Spinal cord (tissue), 10 donors: ENCODE results near the gene MACC1. TPM values are rescaled to one million over a fixed set of nuclear protein-coding genes. Genes with fewer than 3 reads are reported as not detected.
"Not testable (repeated sequence)": the region's sequence is repeated elsewhere in the genome, so short reads cannot be mapped to it uniquely, and the experiment has no call there.

Experiments
- DNase-seq, 6 donors: peaks; one replicate each; pipeline versions ENCODE4 v3.0.0 to v3.0.0-alpha.2; 2013 to 2015; ENCODE audit warnings: low spot score in 6 of 6, low read depth in 4 of 6
- H3K27ac ChIP-seq: one replicate; pipeline ENCODE4 v1.5.1; 2013; ENCODE audit warnings: low read depth, low read length, control low read depth
- H3K27me3 ChIP-seq: one replicate; pipeline ENCODE4 v1.6.1; 2013; ENCODE audit warnings: low read length; ENCODE audit not compliant: control insufficient read depth, insufficient read depth
- H3K36me3 ChIP-seq: one replicate; pipeline ENCODE4 v1.6.1; 2013; ENCODE audit warnings: low read length; ENCODE audit not compliant: control insufficient read depth, insufficient read depth
- H3K4me1 ChIP-seq: one replicate; pipeline ENCODE4 v1.6.1; 2013; ENCODE audit warnings: low read length; ENCODE audit not compliant: control insufficient read depth, insufficient read depth
- H3K4me3 ChIP-seq: one replicate; pipeline ENCODE4 v1.5.1; 2013; ENCODE audit warnings: low read depth, low read length, control low read depth
- H3K9me3 ChIP-seq: one replicate; pipeline ENCODE4 v1.6.1; 2013; ENCODE audit warnings: low read length; ENCODE audit not compliant: control insufficient read depth, insufficient read depth
- WGBS: methylation state at CpG from one replicate; pipeline ENCODE4 v1.1.5; 2013; ENCODE audit warnings: missing lambda C conversion rate; ENCODE audit not compliant: insufficient coverage; 5-methylcytosine and 5-hydroxymethylcytosine counted together
- polyA plus RNA-seq, 2 donors: library from polyadenylated mRNA; unstranded; fragments of 120-200 nt; gene quantifications; one replicate each; pipeline ENCODE4 v1.2.1, GENCODE V29; 2013; ENCODE audit not compliant: insufficient read length in 2 of 2
- total RNA-seq, 2 donors: library from RNA; depleted of rRNA in 1 of 2; stranded (reverse); fragments of 120-200 nt in 1 of 2; fragments of >200 nt in 1 of 2; gene quantifications; one replicate each; pipeline versions ENCODE4 v1.2.3 to v1.2.4, GENCODE V29; 2013 to 2014
- donor health status: healthy.

The MACC1 gene
- total and polyA plus RNA-seq, 4 donors = 0.14 to 0.28 (median 0.18) TPM

DNA sequence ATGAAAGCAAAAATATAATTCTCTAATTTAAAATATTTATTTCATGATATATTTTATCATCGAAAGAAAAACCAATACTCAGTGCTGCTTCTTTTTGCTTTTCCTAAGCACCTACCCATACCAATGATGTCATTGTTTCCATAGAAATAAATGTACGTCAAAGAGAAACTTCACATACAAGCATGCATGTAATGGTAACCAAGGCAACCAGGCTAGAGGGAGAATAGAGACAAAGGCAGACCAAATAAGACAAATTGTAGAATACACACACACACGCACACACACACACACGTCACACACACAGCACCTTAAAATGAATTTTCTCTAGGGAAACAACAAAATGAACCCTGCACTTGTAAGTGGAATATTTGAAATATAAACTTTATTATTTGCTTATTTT lies 75.5 kb downstream of the MACC1 start:
- no CpG with 5 or more reads among the region's 4 CpGs for WGBS
- Histone ChIP-seq H3K4me1 (no peaks in the 10 kb centered on the region), H3K27ac (no peak overlapping the region), H3K36me3 (no peaks in the 10 kb centered on the region), H3K9me3 (no peaks in the 10 kb centered on the region), H3K27me3 (no peaks in the 10 kb centered on the region), H3K4me3 (no peak overlapping the region)
- peak in 5 of 6 donors; percentile 72 to 98 (median 83) for DNase-seq

DNA sequence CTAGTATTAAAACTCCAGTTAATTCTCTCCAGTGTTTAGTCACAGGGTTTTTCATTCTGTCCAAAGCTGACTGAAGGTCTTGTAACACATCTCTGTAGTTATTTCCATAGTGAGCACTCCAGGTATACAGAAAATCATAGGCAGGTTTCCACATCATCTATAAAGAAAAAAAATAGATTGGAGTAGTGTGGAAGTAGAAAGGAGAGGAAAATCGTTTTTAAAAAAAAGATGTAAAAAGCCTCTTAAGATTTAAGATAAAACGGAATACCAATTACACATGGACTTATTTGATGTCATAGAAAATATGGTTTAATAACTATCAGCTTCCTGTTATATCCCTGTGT lies 76.2 kb downstream of the MACC1 start:
- no peaks in the 10 kb centered on the region for H3K27me3 ChIP-seq
- H3K4me3 ChIP-seq = no peak overlapping the region
- H3K27ac ChIP-seq = peak overlapping the region; percentile 40
- H3K36me3 ChIP-seq = no peaks in the 10 kb centered on the region
- WGBS = no CpG with 5 or more reads among the region's 2 CpGs
- peak in 2 of 6 donors; percentile 35 to 67 for DNase-seq
- H3K9me3 ChIP-seq = no peaks in the 10 kb centered on the region
- H3K4me1 ChIP-seq = no peaks in the 10 kb centered on the region

DNA sequence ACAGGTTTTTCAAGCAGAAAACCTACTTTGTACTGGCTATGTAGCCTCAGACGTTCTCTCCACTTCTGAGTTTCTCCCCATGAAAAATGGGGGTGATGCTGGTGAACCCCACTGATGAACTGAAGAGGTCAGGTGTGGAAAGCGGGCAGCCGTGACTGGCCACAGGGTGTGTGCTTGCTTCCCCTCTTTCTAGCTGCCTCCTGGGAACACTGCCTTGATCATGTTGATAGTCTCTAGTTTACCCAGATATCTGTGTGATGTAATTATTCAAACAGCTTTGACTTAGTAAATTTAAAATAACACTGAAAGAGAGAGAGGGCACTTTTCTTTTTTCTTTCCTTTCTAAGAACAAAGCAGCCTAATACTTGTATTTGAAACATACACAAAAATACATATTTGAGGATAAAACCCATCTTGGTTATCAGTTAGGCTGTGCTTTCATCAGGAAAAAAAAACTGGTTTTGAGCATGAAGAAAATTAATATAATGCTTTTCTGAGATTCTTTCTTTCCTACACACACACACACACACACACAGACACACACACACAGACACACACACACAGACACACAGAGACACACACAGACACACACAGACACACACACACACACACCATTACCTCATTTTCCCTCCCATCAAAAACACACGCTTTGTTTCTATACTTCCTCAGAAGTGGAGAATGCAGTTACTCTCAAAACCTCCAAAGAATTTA lies 76.7 kb downstream of the MACC1 start:
- peak overlapping the region; percentile 40 for H3K27ac ChIP-seq

DNA sequence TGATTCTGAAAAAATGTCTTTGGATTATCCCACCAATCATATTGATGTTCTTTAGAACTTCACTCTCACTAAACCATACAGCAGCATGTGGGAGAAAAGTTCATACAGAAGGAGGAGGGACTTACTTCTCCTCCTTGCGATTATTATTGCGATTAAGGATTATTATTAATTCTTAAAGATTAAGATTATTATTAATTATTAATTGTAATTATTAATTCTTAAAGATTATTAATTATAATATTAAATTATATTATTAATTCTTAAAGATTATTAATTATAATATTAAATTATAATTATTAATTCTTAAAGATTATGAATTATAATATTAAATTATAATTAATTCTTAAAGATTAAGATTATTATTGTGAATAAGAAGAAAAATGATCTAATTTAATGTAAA lies 80.5 kb downstream of the MACC1 start:
- no peak overlapping the region for H3K27ac ChIP-seq
- no peaks in the 10 kb centered on the region for H3K9me3 ChIP-seq
- H3K4me1 ChIP-seq = no peaks in the 10 kb centered on the region
- no peaks in the 10 kb centered on the region for H3K36me3 ChIP-seq
- no CpG with 5 or more reads among the region's 2 CpGs for WGBS
- no peak overlapping the region for H3K4me3 ChIP-seq
- no peak for DNase-seq
- no peaks in the 10 kb centered on the region for H3K27me3 ChIP-seq

More for the DNA sequence above, 76.7 kb downstream of the MACC1 start:
- no CpG with 5 or more reads among the region's 4 CpGs for WGBS
- Histone ChIP-seq H3K4me1 (no peaks in the 10 kb centered on the region), H3K9me3 (no peaks in the 10 kb centered on the region), H3K27me3 (no peaks in the 10 kb centered on the region), H3K36me3 (no peaks in the 10 kb centered on the region), H3K4me3 (no peak overlapping the region)
- DNase-seq = peak in 2 of 6 donors; percentile 19 to 53

DNA sequence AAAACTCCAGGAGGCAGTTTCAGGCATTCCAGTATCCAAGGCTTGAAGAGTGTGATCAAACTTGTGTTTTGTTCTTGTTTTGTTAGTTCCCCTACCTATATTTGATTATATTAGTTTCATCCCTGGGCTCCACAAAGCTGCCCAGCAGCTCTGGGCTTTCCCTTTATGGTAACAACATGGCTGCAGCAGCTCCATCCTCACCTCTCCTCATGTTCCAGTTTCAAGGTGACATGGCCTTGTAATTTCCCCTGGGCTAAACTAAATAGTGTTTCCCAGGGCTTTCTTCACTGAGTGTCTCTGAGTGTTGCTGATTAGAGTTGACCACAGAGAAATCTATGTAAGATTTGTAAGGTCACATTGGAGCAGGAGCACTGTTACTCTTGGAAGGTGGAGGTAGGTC lies 83.4 kb downstream of the MACC1 start:
- Histone ChIP-seq H3K27me3 (no peaks in the 10 kb centered on the region), H3K9me3 (no peaks in the 10 kb centered on the region), H3K27ac (no peak overlapping the region), H3K4me3 (no peak overlapping the region), H3K4me1 (no peaks in the 10 kb centered on the region), H3K36me3 (no peaks in the 10 kb centered on the region)
- no peak for DNase-seq

DNA sequence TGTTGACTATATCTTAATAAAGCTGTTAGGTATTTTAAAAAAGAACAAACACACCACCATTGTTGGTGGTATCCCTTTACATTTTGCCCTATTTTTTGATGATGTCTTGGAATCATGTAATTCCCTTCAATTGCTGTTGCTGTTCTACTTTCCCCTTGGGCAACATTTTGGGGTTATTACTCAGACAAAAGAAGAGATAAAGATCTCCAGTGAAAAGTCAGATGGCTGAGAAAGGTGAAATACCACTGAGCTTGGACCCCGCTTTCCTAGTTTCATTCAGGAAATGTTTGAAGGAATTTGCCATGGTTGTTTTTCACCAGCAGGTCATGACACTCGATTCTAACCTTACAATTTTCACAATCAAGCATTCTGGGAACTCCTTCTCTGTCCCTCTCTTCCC lies 84.6 kb downstream of the MACC1 start:
- no peak overlapping the region for H3K27ac ChIP-seq
- no peaks in the 10 kb centered on the region for H3K27me3 ChIP-seq
- WGBS = no CpG with 5 or more reads among the region's 2 CpGs
- H3K36me3 ChIP-seq = no peaks in the 10 kb centered on the region
- H3K4me3 ChIP-seq = no peak overlapping the region
- no peaks in the 10 kb centered on the region for H3K4me1 ChIP-seq
- H3K9me3 ChIP-seq = no peaks in the 10 kb centered on the region
- DNase-seq = no peak

DNA sequence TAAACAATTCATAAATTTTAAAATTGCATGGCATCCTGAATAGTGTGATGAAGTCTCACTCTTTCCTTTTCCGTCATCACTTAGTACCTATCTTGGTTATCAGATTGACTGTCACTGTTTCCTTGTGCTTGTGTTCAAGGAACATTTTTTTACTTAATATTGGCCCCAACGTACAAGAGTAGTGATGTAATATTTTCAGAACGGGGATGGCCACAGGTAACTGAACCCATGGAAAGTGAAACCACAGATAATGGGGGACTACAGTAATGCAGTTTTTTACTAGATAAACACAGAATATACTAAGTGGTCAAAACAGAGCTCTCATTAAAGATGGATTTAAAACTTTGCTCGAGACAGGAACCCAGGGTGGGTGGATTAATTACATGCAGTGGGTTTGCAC lies 85.4 kb downstream of the MACC1 start:
- Histone ChIP-seq H3K4me3 (no peak overlapping the region), H3K9me3 (no peaks in the 10 kb centered on the region), H3K4me1 (no peaks in the 10 kb centered on the region), H3K36me3 (no peaks in the 10 kb centered on the region), H3K27me3 (no peaks in the 10 kb centered on the region), H3K27ac (no peak overlapping the region)
- DNase-seq = no peak
- WGBS = no CpG with 5 or more reads among the region's 4 CpGs

DNA sequence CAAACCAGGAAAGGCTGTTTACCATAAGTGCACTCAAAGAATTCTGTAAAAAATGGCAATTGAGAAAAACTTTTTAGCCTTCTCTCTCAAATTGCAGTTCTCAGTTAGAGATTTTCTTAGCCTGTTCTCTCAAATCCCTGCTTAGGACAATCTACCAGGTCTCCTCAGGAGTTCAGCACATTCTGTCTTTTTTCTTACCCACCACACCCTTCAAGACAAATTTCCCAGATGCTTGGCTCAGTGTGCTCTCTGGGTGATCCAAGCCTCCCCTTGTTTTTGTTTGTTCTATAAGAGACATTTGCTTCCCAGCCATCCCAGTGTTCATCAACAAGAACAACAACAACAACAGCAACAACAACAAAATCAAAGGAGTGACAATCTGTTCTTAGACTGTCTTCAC lies 87.3 kb downstream of the MACC1 start:
- H3K27ac ChIP-seq = no peak overlapping the region
- H3K4me1 ChIP-seq = no peaks in the 10 kb centered on the region
- no peaks in the 10 kb centered on the region for H3K36me3 ChIP-seq
- no peaks in the 10 kb centered on the region for H3K9me3 ChIP-seq
- H3K4me3 ChIP-seq = no peak overlapping the region
- no peak for DNase-seq
- no peaks in the 10 kb centered on the region for H3K27me3 ChIP-seq

DNA sequence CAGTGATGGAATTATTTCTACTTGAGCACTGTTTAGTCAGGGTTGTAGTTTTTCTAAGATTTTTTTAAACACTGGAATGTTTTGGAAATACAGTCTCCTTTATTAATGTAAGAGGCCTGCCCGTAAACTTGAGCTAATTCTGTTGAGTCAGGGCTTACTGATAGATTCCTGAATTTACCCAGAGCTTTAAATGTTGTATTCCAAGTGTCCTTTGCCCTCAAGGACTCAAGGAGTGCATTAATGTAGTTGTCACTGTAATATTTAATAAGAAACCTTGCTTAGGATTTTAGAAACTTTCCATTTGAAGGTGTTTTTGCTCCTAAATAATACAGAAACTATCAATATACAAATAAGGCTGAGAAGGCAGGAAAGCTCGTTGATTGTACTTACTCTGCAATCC lies 89.2 kb downstream of the MACC1 start:
- Histone ChIP-seq H3K4me3 (no peak overlapping the region), H3K4me1 (no peaks in the 10 kb centered on the region), H3K27me3 (no peaks in the 10 kb centered on the region), H3K9me3 (no peaks in the 10 kb centered on the region), H3K36me3 (no peaks in the 10 kb centered on the region), H3K27ac (no peak overlapping the region)
- no peak for DNase-seq
- WGBS = 50% methylated on average over 1 of the region's 2 CpGs

DNA sequence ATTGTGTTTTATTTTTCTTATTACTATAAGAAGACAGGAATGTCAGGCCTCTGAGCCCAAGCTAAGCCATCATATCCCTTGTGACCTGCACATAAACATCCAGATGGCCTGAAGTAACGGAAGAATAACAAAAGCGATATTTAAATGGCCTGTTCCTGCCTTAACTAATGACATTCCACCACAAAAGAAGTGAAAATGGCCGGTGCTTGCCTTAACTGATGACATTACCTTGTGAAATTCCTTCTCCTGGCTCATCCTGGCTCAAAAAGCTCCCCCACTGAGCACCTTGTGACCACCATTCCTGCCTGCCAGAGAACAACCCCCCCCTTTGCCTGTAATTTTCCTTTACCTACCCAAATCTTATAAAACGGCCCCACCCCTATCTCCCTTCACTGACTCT lies 91.1 kb downstream of the MACC1 start:
- not testable (repeated sequence) for DNase-seq, H3K27me3 ChIP-seq, H3K27ac ChIP-seq, H3K4me1 ChIP-seq, H3K36me3 ChIP-seq, H3K4me3 ChIP-seq, H3K9me3 ChIP-seq
- WGBS = 57% methylated on average over 4 of the region's 4 CpGs
